ENCODE data around the gene FBXW11. TPM values are rescaled to one million over a fixed set of nuclear protein-coding genes. Genes with fewer than 3 reads are reported as not detected.

The FBXW11 gene
- total and polyA plus RNA-seq, 2 of the 8 experiments (the other 6 are each of a cell fraction or from before 2014, with no cell fraction given): 45.0 to 75.6 TPM

DNA sequence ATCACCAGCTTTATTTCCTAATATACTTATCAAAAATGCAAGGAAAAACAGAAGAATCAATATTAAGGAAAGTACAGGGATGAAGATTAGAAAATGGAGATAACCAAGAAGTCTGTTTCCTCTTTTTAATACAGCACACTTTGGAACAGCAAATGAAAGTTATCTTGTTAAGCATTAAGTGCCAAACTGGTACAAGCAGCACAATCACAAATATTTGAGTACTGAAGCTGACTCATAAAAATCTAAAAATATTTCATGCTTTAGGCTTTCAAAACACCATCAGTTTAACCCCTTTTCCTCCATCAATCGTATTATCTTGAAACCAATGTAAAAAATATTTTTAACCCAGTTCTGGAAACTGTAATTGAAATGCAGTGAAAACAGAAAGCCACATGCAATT, 2.7 kb downstream of the FBXW11 start (continued):
- TF ChIP-seq, protein P1, sequence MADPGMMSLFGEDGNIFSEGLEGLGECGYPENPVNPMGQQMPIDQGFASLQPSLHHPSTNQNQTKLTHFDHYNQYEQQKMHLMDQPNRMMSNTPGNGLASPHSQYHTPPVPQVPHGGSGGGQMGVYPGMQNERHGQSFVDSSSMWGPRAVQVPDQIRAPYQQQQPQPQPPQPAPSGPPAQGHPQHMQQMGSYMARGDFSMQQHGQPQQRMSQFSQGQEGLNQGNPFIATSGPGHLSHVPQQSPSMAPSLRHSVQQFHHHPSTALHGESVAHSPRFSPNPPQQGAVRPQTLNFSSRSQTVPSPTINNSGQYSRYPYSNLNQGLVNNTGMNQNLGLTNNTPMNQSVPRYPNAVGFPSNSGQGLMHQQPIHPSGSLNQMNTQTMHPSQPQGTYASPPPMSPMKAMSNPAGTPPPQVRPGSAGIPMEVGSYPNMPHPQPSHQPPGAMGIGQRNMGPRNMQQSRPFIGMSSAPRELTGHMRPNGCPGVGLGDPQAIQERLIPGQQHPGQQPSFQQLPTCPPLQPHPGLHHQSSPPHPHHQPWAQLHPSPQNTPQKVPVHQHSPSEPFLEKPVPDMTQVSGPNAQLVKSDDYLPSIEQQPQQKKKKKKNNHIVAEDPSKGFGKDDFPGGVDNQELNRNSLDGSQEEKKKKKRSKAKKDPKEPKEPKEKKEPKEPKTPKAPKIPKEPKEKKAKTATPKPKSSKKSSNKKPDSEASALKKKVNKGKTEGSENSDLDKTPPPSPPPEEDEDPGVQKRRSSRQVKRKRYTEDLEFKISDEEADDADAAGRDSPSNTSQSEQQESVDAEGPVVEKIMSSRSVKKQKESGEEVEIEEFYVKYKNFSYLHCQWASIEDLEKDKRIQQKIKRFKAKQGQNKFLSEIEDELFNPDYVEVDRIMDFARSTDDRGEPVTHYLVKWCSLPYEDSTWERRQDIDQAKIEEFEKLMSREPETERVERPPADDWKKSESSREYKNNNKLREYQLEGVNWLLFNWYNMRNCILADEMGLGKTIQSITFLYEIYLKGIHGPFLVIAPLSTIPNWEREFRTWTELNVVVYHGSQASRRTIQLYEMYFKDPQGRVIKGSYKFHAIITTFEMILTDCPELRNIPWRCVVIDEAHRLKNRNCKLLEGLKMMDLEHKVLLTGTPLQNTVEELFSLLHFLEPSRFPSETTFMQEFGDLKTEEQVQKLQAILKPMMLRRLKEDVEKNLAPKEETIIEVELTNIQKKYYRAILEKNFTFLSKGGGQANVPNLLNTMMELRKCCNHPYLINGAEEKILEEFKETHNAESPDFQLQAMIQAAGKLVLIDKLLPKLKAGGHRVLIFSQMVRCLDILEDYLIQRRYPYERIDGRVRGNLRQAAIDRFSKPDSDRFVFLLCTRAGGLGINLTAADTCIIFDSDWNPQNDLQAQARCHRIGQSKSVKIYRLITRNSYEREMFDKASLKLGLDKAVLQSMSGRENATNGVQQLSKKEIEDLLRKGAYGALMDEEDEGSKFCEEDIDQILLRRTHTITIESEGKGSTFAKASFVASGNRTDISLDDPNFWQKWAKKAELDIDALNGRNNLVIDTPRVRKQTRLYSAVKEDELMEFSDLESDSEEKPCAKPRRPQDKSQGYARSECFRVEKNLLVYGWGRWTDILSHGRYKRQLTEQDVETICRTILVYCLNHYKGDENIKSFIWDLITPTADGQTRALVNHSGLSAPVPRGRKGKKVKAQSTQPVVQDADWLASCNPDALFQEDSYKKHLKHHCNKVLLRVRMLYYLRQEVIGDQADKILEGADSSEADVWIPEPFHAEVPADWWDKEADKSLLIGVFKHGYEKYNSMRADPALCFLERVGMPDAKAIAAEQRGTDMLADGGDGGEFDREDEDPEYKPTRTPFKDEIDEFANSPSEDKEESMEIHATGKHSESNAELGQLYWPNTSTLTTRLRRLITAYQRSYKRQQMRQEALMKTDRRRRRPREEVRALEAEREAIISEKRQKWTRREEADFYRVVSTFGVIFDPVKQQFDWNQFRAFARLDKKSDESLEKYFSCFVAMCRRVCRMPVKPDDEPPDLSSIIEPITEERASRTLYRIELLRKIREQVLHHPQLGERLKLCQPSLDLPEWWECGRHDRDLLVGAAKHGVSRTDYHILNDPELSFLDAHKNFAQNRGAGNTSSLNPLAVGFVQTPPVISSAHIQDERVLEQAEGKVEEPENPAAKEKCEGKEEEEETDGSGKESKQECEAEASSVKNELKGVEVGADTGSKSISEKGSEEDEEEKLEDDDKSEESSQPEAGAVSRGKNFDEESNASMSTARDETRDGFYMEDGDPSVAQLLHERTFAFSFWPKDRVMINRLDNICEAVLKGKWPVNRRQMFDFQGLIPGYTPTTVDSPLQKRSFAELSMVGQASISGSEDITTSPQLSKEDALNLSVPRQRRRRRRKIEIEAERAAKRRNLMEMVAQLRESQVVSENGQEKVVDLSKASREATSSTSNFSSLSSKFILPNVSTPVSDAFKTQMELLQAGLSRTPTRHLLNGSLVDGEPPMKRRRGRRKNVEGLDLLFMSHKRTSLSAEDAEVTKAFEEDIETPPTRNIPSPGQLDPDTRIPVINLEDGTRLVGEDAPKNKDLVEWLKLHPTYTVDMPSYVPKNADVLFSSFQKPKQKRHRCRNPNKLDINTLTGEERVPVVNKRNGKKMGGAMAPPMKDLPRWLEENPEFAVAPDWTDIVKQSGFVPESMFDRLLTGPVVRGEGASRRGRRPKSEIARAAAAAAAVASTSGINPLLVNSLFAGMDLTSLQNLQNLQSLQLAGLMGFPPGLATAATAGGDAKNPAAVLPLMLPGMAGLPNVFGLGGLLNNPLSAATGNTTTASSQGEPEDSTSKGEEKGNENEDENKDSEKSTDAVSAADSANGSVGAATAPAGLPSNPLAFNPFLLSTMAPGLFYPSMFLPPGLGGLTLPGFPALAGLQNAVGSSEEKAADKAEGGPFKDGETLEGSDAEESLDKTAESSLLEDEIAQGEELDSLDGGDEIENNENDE (IDR thresholded peaks at IDR 0.05; ENCODE audit: insufficient replicate concordance, low read length): no peak
- no peak for TF ChIP-seq PHF8 (conservative IDR thresholded peaks at IDR 0.05; ENCODE audit: low read depth, low read length)
- no peak for TF ChIP-seq SIN3A (conservative IDR thresholded peaks at IDR 0.05 in 1 of 2, IDR thresholded peaks at IDR 0.05 in 1 of 2; ENCODE audit: low read depth in 1 of 2, low read length in 2 of 2)
- TF ChIP-seq ZNF274 (IDR thresholded peaks at IDR 0.05; ENCODE audit: borderline replicate concordance, extremely low read depth, low read length): no peak
- no peak for TF ChIP-seq USF2 (IDR thresholded peaks at IDR 0.05; ENCODE audit: low read length)
- no peak for TF ChIP-seq KDM5A (IDR thresholded peaks at IDR 0.05; ENCODE audit: low read length)
- TF ChIP-seq MAX (IDR thresholded peaks at IDR 0.05): no peak
- no peak for TF ChIP-seq HDAC6 (IDR thresholded peaks at IDR 0.05; ENCODE audit: low read depth, low read length)

Measured in H1 (cell line).